HG03025 (cell line): ENCODE results near the gene DYNLT4.

Experiments used
- ATAC-seq: cut with Tn5 transposase; IDR thresholded peaks from one replicate; pipeline ENCODE4 v1.9.1; 2021; ENCODE audit warnings: mild to moderate bottlenecking, moderate library complexity; ENCODE audit not compliant: unreplicated experiment, low FRiP score

The DYNLT4 gene

GRCh38 chr1:44792736-44793502 lies 14.2 kb downstream of the DYNLT4 start:
- no peak for ATAC-seq

DNA sequence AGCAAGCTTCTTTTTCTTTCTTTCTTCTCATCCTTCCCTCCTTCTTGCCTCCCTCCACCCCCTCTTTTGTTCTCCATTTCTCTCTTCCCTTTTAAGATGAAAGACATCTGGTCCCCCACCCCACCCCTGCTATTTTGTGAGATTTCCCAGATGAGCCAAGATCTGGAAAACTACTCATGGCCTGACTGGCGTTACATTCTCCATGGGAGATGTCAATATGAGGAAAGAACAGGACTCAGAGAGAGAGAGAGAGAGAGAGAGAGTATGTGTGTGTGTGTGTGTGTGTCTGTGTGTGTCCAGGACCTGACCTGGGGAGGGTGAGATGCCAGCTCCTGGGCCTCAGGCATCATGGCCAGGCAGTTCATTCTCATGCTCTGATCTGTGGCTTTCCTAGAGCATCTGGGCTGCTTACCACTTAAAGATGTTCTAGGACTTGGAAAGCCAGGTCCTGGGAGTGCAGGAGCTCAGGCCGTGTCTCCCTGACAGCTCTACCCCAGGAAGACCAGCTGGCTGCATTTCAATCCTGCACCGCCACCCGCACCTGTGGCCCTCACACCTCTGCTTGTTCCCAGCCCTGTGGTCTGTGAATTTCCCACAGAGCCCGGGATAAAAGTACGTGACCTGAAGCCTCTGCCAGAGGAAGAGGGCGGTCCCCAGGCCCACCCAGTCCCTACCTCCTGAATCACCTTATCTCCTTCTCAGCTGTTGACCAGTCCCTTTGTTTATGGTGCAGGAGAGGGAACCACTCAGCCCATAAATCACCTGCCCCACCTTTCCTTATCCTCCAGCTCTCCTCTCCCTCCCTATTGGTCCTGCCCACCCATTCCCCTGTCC lies 16.0 kb downstream of the DYNLT4 start:
- no peak for ATAC-seq

- no peak for ATAC-seq
Measured at GRCh38 chr1:44788120-44788860, 18.9 kb downstream of the DYNLT4 start, which contains the start of gene BEST4. TSS of gene BEST4 (minus strand) at chr1:44788170. CDS start at chr1:44787705, 465 bp downstream.

GRCh38 chr1:44787506-44787905 lies 19.6 kb downstream of the DYNLT4 start:
- no peak for ATAC-seq

DNA sequence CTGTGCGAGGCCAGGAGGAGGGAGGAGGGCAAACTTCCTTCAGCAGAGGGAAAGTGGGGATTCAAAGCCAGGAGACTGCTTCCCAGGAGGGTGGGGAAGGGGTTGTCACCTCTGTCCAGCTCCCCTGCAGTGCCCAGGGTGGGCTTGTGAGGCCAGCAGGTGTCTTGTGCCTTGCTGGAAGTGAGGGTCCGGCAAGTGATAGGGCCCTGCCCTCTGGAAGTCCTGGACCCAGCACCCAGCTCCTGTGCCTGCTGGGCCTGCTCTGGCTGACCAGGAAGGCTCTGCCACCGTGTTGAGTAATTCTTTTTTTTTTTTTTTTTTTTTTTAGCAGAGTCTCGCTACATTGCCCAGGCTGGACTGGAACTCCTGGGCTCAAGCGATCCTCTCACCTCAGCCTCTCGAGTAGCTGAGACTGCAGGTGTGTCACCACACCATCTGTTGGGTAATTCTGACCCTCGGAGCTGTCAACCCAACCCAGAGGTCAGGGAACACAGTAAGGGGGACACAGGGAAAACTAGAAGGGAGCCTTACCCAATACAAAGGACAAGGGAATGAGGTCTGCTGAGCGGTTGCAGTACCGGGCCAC lies 20.2 kb downstream of the DYNLT4 start:
- ATAC-seq: no peak

DNA sequence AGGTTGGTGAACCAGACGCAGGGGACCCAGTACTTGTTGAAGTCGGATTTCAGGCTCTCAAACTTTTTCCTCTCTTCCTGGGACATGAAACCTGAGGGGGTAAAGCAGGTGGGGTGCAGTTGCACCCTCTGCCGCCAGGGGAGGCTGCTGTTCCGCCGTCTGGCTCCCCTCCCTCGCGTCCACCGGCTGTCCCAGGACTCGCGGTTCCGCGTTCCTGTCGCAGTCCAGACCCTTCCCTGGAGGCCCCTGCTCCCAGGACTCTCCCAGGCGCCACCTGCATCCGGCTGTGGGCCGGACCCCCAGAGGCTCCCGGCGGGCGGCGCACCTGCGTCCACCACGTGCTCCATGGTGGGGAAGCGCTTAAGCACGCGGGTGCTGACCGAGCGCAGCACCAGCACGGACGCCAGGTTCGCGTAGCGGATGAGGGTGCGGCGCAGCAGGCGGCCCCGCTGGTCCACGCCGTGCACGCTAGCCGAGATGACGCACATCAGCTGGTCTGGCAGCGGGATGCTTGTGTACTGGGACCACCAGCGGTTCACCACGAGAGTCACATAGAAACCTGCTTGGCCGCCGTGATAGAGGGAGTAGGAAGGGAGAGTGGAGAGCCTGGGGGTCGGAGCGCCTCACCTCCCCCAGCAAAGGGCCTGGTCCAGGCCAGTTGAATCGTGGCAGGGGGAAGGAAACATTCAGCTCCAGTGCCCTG lies 20.9 kb downstream of the DYNLT4 start:
- ATAC-seq: no peak

DNA sequence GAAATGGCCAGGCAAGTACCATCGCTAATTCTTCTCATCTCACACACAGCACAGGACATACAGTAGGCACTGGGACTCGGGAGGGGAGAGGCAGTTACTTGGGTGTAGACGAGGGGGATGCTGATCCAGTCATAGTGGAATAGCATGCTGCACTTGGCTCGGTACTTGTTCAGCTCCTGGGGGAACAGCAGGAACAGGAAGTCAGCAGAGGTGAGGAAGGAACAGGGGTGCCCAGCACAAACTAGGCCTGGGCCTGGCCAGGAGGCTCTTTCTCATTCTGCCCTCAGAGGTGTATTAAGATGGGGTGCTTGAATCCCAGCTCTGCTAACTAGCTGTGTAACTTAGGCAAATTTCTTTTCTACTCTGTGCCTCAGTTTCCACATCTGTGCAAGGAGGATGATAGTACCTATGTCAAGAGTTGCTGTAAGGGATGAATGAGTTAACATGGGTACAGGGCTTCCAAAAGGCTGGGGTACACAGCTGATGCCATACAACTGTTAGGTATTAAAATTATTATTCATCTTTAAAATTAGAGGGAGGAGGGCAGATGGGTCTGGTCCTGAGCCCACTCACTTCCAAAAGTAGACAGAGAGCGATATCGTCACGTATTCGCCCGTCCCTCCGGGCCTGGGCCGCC lies 21.5 kb downstream of the DYNLT4 start:
- ATAC-seq: no peak

DNA sequence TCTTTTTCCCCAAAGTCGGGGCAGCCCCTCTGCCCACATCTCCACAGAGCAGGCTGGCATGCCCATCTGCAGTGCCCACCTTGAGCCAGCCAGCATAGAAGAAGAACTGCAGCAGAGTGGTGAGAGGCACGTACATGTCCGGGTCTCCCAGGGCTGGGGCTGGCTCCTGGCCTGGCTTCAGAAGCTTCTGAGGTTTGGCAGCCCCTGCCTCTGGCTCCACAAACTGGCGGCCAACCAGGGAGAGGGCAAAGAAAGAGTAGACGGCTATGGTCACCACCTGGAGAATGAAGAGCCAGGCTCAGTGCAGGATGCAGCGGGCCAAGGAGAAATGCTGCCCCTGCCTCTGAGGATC lies 22.1 kb downstream of the DYNLT4 start:
- no peak for ATAC-seq

- no peak for ATAC-seq
Measured at GRCh38 chr1:44784094-44785028, 22.8 kb downstream of the DYNLT4 start.

DNA sequence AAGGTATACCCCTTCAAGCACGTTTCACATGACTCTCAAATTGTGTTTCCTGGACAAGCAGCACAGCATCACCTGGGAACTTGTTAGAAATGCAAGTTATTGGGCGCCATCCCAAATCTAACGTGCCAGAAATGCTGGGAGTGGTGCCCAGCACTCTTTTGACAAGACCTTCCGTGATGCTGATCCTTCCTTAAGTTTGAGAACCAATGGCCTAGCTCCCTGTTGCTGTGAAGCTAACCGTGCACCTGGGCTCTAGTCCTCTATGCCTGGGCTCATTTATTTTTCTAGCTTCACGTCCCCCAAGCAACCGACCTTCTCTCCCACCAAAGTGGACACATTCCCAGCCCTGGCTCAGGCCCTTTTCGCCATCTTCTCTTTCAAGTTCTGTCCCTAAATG lies 23.5 kb downstream of the DYNLT4 start:
- no peak for ATAC-seq

- no peak for ATAC-seq
Measured at GRCh38 chr1:44780583-44781121, 26.5 kb downstream of the DYNLT4 start.

DNA sequence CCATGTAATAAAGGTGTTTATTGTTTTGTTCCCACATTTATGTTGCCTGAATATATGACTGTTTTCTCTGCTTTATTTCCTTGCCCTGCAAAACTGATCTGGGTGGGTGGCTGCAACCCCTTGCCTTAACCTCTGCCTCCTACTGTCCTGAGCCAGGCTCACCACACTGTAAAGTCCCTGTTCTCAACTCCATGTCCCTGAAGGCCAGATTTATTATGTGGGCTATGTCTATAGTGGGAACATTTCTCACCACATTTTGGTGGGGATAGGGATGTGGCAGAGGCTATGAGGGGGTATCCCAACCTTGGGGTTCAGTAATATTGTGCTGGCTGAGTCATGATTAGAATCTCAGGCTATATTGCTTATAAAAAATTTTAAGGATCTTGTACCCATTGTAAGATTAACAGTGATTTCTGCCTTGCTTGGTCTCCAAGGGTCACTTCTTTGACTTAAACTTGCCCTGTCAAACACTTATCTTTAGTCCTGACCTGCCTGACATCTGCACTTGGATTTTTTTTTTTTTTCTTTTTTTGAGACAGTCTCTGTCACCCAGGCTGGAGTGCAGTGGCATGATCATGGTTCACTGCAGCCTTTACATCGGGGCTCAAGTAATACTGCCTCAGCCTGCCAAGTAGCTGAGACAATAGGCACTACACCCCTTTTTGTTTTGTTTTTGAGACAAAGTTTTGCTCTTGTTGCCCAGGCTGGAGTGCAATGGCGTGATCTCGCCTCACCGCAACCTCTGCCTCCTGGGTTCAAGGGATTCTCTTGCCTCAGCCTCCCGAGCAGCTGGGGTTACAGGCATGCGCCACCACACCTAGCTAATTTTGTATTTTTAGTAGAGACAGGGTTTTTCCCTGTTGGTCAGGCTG lies 28.2 kb downstream of the DYNLT4 start:
- no peak for ATAC-seq

GRCh38 chr1:44777969-44778635 lies 29.0 kb downstream of the DYNLT4 start:
- ATAC-seq: no peak

- no peak for ATAC-seq
Measured at GRCh38 chr1:44777547-44777946, 29.6 kb downstream of the DYNLT4 start.

GRCh38 chr1:44776730-44777068 lies 30.5 kb downstream of the DYNLT4 start:
- no peak for ATAC-seq

- no peak for ATAC-seq
Measured at GRCh38 chr1:44775930-44776729, 31.0 kb downstream of the DYNLT4 start.
